Limb (tissue), 2 donors: Measurements from ENCODE around the gene GMPPA.

Experiments used
- DNase-seq, 2 donors: peaks; one replicate each; pipeline ENCODE4 v3.0.0-alpha.2; 2016; ENCODE audit errors: extremely low spot score in 2 of 2

GMPPA gene

DNA sequence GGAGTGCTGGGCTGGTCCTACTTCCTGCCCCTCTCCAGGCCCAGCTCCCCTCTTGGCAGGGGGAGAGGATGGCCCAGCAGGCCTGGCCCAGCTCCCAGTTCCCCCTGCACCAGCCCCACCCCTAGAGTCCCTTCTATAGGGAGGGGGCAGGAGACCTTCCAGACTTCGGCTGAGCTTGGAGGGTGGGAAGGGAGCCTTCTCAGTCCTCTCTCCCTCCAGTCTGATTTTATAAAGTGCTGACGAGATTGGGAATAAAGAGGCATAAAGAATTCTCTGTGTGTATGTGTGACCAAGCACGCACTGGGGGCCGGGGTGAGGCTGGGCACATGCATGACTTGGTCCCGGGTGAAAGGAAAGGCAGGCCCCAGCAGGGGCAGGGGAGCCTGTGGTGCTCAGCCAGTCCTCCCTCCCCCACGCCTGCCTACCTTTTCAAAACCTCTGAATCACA lies 39.8 kb downstream of the GMPPA start:
- DNase-seq: peak in 1 of 2 donors; percentile 76

DNA sequence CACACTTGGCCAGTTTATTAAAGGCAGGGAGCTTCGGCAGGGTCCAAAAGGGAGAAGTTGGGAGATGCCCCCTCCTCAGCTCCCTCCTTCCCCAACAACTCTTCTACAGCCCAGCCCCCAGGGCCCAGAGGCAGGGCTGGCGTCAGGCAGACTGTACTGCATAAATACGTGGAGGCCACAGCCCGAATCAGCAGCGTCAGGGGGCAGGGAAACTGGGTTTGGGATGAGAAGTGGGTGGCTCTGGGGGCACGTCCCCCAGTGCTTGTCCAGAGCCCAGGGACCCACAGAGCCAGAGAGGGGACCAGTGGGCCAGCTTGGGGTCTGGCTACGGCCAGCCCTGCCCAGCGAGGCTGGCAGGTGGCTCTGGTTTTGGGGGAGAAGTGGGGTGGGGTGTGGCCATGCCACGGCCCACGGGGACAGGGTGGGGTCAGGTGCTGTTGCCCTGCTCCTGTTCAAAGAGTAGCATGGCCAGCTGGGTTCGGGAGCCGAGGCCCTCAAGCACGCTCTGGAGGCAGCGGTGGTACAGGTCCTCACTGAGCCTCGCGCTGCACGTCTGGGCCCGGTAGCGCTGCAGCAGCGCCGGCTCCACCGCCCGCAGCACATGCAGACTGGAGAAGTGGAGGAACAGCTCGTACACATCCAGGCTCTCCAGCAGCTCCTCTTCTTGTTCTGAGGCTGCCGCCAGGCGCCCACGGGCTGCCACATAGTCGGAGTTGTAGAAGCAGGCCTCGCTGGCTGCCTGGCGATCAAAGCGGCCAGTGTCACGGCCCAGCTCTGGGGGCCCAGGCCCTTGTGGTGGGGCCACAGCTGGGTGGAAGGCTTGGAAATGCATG lies 40.5 kb downstream of the GMPPA start:
- no peak for DNase-seq

DNA sequence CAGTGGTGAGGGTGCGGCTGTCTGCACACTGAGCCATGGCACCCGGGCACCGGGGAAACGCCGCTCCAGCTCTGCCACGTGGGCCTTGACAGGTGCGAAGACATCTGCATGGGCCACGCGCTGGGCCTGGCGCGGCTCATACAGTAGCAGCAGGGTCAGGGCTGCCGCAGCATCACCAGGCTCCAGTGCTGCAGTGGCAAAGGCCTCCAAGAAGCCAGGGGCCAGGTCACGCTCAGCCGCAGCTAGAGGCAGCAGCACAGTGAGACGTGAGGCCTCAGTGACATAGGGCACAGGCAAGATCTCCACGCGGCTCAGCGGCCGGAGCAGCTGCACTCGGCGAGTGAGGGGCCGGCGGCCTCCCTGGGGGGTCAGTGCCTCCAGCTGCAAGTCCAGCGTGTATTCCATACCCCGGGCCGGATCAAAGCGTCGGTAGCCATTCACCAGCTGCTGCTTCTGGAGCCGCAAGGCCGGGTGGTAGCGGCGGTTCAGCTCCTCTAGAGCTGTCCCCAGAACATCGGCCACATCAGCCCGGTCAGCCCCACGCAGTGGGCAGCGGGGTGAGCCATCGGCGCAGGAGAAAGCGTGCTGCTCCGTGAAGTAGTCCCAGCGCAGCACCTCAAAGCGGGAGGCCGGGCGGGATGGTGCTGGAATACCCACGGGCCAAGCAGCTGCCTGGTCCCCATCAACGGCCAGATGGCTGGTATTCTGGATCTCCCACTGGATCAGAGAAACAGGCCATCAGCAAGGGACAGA lies 41.4 kb downstream of the GMPPA start:
- no peak for DNase-seq

DNA sequence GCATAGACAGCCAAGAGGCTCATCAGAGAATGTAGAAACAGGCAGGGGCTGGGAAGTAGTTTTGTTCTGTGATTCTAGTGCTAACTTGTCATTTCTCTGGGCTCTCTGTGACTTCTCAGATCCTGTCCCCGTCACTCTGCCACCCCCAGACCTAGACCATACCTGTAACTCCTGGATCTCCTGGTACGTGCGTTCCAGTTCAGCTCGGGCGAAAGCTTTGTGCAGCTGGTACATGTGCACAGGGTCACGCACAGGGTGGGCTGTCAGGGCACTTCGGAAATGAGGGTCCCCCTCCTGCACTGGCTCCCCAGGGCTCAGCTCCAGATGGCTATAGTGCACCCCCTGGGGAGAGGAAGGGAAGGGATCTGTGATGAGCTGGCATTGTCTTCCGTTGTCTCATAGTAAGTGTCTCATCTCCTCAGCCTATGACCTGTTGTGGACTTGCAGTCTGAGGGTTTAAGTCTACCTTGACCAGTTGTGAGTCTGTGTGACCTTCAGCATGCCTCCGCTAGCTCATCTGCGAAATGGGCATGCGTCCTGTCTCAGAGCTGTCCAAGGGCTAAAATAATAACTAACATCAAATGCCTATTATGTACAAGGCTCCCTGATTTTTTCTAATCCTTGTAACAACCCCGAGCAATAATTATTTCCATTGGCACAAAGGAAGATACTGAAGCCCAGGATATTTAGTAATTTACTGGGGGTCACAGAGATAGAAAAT lies 42.3 kb downstream of the GMPPA start:
- no peak for DNase-seq

DNA sequence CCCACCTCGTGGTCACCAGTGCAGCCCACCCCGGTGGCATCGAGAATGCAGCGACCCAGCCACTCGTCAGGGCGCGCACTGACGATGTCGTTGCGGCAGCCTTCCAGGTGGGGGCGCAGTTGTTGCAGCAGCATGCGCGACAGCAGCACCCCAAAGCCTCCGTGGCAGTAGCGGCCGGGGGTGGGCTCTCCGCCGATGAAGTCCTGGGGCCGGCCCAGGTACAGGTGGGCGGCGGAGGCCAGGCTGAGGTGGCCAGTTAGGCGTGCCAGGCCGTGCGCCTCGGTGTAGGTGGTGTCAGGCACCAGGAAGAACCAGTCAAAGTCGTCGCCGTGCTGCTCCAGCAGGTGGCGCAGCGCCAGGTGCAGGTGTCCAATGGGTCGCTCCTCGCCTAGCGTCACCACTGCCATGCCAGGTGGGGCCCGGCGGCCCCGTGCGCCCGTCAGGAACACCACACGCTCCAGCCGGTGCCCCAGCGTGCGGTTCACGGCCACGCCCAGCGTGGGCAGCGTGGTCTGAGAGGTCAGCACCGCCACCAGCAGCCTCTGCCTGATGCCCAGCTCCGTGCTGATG lies 43.0 kb downstream of the GMPPA start:
- DNase-seq: peak; percentile 43 to 91

DNA sequence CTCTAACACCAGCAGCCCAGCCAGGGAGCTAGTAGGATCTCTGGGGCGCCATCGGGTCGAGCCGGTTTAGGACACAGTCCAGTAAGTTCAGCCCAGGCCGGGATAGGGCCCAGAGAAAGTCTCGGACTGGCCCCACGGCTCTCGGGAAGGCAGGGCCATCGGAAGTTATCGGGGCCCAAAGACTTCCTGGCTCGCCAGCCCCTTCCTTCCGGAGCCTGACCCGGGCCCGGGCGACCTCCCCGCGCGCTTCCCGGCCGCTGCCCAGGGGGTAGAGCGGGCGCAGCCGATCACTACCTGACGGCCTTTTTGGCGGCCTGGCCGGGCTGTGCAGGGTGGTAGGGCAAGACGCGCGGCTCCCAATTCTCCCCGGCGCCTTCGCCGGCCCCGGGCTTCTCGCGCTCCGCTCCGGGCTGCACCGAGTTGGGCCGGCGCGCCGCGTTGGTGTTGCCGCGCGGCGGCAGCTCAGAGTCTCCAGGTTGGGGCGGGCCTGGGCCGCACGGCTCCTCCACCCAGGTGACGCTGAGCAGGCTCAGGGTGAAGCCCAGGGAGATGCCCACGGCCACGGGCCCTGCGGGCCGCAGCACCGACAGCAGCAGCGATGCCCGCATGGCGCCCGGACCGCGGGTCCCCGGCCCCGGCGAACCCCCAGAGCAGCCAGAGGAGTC lies 44.4 kb downstream of the GMPPA start:
- no peak for DNase-seq

DNA sequence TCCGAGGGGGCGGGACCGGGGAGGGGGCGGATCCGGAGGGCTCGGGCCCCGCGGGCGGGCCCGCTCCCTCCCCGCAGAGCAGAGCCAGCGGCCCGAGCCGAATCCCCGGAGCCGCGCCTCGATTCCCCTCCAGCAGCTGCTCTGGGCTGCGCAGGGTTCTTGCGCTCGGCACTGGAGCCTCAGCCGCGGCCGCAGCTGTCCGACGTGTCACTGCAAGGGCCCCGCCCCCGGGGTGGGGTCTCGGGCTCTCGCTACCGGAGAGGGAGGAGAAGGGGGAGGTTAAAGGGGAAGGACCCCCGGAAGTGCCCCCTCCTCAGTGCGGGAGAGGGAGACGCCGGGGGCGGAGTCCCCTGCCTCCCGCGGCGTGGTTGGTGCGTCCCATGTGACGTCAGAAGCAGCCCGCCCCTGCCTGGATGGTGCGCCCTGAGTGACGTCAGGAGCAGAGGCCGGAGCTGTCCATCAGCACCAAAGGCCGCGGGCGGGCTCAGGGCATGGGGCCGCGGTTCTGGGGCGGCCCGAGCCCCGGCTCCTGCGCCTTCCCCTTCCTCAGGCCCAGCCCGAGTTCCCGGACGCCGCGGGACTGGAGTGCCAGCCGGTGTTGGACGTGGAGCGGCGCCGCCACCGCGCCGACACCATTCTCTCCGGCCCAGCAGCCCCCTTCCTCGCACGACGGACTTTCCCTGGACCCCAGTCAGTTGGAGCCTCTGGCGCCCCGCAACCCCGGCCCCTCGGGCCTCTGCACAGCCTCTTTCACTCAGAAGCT lies 45.1 kb downstream of the GMPPA start, which contains the start of the genes CHPF and TMEM198:
Gene CHPF, minus strand, starts transcription at position 214 of the 763 bp plus-strand sequence. CDS start 271 bp downstream, outside the sequence.
Gene TMEM198, plus strand, starts transcription at position 433 of the 763 bp plus-strand sequence. CDS start 700 bp downstream, outside the sequence.
- peak; percentile 97 to 99 for DNase-seq

DNA sequence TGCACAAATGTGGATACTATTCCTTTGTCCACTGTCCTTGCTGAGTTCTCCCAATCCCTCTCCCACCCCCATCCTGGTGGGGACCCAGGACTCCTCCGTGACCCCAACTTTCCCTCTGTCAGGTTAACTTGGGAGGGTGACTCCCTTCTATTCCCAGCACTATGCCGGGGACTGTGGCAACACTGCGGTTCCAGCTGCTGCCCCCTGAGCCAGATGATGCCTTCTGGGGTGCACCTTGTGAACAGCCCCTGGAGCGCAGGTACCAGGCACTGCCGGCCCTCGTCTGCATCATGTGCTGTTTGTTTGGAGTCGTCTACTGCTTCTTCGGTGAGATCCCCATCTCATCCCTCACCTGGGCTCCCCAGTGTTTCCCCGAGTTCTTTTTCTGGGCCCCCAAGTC lies 45.9 kb downstream of the GMPPA start:
- DNase-seq: no peak

DNA sequence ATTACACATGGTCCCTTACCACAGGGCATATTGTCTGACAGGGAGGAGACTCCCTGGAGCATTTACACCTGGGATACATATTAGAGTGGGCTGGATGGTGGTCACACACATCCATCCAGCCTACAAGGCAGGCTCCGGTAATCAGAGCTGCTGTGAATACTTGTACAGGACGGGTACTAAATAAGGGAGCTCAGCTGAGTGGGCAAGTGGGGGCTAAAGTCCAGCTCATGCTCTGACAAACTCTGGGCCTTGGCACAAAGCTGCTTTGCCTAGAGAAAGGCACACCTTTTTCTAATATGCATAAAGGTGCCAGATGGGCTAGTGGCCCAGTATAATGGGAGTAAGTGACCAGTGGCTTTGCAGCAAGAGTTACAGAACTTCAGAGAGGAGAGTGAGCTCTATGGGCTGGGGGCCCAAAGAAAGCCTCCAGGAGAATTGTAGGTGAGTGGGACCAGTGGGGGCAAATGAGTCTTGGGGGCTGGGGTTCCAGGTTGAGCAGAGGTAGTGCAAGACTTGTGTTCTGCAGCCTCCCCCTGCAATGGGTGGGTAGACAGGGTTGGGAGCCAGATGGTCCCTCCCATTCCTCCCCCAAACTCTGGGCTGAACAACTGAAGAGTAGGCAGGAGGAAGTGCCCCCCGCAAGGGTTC lies 46.7 kb downstream of the GMPPA start:
- no peak for DNase-seq

DNA sequence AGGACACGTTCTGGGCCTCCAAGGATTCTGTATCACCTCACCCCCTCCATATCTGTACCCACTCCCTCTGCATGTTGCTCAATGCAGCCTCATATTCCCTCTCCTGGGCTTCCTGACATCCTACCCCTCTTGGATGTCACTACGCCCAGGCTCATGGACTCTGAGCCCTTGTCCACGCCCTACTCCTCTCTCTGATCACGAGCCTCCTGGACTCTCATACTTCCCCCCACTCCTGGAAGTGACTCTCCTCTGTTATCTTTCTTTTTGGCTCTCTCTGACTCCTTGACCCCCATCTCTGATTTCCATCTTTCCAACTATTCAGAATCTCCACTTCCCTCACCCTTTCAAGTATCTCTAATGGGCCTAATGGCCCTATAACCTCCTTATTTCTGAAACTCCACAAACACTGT lies 47.3 kb downstream of the GMPPA start:
- DNase-seq: no peak

DNA sequence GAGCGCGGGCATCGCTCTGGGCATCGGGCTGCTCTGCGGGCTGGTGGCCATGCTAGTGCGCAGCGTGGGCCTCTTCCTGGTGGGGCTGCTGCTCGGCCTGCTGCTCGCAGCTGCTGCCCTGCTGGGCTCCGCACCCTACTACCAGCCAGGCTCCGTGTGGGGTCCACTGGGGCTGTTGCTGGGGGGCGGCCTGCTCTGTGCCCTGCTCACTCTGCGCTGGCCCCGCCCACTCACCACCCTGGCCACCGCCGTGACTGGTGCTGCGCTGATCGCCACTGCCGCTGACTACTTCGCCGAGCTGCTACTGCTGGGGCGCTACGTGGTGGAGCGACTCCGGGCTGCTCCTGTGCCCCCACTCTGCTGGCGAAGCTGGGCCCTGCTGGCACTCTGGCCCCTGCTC lies 48.9 kb downstream of the GMPPA start:
- DNase-seq: no peak

DNA sequence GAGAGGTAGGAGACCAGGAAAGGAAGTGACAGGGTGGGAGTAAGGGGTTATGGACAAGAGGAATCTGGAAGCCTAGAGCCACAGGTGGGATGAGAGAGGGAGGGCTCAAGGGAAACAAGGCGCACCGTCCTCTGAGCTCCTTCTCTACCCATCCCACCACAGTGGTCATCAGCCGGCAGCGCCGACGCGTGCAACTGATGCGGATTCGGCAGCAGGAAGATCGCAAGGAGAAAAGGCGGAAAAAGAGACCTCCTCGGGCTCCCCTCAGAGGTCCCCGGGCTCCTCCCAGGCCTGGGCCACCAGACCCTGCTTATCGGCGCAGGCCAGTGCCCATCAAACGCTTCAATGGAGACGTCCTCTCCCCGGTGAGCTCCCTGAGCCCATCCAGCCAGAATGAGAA lies 50.3 kb downstream of the GMPPA start:
- no peak for DNase-seq

DNA sequence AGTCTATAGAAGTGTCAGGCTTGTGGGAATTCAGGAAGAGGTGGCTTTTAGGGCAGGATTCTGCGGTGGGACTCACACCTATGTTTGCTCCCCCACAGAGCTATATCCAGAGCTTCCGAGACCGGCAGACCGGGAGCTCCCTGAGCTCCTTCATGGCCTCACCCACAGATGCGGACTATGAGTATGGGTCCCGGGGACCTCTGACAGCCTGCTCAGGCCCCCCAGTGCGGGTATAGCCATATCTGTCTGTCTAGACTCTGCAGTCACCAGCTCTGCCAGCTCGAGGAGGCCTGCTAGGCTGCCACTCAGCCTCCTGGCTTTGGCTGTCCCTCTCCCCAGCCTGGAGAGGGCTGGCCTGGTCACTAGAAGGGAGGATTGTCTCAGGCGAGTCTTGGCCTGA lies 50.9 kb downstream of the GMPPA start:
- no peak for DNase-seq

DNA sequence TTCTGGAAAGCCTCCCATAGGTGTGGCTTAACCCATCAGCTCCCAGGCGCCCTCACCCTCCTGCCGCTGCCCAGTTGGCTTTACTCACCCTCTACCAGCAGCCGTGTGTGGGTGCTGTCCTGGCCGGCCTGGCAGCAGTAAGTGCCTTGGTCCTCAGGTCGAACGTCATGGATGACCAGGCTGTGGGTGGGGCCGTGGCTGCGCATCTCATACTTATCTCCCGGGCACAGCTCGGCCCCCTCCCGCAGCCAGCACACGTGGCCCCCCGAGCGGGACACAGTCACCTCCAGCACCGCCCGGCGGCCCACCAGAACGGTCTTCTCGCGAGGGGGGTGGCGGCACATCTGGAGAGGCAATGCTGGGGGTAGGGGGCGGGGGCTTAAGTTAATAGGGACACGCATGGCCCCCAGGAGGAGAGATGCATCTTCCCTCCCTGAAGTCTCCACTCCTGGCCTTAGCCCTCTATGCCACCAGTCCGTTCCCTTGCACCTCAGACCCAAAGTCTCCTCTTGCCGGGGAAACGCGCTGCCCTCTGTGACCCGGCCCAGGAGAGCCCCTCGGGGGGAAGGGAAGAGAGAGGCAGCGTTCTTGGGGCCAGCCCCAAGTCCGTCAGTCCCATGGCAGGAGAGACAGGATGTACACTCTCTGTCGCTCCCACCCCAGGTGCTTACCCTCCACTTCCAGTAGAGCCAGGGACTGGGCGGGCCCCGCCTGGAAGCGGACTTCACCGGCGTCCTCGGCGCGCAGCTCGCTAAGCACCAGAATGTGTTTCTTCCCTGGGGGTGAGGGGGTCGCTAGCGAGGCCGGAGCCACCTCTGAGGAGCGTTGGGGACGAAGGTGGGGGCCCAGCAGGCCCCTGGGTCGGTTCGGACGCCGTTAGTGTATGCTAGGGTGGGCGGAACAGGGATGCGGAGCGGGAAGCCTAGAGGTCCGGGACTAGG lies 53.0 kb downstream of the GMPPA start:
- DNase-seq: no peak

DNA sequence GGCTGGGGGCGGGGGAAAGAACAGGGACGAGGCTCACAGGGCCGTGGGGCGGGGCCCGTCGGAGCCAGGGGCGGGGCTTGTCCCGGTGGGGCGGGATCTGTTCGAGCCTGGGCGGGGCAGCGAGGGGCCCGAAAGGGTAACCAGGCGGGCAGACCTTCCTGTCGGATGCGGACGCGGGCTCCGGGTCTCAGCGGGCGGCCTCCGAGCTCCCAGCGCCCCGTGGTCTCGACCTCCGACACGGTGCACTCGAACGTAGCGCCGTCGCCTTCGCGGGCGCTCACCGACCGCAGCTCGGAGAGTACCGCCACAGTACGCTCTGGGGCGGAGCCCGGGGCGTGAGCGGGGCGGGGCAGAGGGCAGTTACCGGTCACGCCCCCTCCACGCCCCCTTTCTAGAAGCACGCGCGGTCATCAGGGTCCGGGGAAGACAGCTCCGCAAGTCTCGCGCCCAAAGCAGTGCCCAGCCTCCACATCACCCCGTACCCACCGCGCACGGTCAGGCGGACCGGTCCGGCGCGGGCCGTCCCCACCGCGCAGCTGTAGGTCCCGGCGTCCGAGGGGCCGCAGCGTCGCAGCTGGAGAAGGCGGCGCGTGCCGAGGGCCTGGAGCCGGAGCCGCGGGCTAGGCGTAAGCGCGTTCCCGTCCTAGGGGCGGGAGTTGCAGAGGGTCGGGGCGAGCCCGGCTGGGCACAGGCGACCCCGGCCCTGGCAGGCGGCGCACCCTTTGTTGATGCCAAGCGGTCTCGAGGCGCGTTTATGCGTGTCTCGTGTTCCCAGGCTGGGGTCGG lies 53.9 kb downstream of the GMPPA start:
- DNase-seq: peak; percentile 82 to 95

DNA sequence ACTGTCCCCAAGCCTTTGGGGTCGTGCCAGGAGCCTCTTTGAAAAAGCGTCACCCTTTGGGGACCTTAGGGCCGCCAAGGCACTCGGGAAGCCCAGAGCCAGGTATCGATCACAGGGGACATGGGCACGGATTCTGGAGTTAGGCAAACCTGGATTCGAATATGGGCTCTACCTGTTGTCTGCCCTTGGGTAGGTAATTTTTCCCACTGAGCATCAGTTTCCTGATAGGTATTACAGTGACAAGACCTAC lies 54.4 kb downstream of the GMPPA start:
- DNase-seq: no peak

DNA sequence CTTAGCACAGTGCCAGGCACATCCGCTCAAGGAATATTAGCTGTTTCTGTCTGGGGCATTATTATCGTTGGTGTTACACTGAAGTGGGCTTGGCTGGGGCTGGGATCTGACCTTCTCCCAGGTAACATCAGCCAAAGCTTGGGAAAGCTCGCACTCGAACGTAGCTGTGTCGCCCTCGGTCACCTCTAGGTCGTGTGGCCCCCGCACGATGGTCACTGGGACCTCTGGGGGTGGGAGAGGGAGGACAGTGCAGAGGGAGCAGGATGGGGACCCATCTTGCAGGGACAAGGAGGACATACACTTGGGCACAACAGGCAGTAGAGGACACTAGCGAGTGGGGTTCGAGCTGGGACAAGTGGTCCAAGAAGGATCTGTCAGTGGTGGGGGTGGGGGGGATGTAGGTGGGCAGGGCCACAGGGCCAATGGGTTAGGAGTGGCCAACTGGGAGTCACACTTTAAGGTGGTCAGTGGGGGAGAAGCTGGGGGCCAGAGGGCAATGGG lies 54.8 kb downstream of the GMPPA start:
- DNase-seq: no peak

DNA sequence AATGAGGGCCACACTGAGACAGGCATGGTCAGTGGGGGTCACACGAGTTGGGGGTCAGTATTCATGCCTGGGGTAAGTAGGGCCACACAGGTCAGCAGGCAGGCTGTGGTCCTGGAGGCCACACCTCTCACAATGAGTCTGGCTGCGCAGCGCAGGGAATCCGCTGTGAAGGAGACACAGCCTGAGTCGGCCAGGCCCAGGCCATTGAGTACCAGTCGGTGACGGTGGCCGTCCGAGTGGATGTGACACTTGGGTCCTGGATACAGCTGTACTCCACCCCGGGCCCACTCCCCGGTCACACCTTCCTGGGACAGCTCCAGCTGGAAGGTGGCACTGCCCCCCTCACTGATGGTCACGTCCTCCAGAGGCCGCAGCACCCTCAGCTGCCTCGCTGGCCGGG lies 55.7 kb downstream of the GMPPA start:
- DNase-seq: no peak
